ENCODE results near the gene CCNC. TPM values are rescaled to one million over a fixed set of nuclear protein-coding genes. Genes with fewer than 3 reads are reported as not detected.
A peak's percentile ranks its signal among the peaks of the same experiment; 100 is the strongest.

The CCNC gene
- total and polyA plus RNA-seq, 2 experiments from 2014 or later: 108 to 143 TPM

GRCh38 chr6:99602520-99603420, 34.3 kb upstream of the CCNC start:
- Mint-ChIP-seq H3K9me3 (peaks cover 3% of the 10 kb centered on the region; the same call in 1 of the 3 replicates), H3K4me1 (peaks cover 30% of the 10 kb centered on the region), H3K27me3 (ENCODE audit: insufficient read depth, low read depth, poor library complexity) (peaks cover 98% of the 10 kb centered on the region), H3K27ac (no peak overlapping the region), H3K4me3 (peak overlapping the region; percentile 49), H3K36me3 (ENCODE audit: low read depth) (no peaks in the 10 kb centered on the region)
- peak overlapping the region; percentile 92 for H2AFZ ChIP-seq
- TF ChIP-seq, protein P1, sequence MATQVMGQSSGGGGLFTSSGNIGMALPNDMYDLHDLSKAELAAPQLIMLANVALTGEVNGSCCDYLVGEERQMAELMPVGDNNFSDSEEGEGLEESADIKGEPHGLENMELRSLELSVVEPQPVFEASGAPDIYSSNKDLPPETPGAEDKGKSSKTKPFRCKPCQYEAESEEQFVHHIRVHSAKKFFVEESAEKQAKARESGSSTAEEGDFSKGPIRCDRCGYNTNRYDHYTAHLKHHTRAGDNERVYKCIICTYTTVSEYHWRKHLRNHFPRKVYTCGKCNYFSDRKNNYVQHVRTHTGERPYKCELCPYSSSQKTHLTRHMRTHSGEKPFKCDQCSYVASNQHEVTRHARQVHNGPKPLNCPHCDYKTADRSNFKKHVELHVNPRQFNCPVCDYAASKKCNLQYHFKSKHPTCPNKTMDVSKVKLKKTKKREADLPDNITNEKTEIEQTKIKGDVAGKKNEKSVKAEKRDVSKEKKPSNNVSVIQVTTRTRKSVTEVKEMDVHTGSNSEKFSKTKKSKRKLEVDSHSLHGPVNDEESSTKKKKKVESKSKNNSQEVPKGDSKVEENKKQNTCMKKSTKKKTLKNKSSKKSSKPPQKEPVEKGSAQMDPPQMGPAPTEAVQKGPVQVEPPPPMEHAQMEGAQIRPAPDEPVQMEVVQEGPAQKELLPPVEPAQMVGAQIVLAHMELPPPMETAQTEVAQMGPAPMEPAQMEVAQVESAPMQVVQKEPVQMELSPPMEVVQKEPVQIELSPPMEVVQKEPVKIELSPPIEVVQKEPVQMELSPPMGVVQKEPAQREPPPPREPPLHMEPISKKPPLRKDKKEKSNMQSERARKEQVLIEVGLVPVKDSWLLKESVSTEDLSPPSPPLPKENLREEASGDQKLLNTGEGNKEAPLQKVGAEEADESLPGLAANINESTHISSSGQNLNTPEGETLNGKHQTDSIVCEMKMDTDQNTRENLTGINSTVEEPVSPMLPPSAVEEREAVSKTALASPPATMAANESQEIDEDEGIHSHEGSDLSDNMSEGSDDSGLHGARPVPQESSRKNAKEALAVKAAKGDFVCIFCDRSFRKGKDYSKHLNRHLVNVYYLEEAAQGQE (IDR thresholded peaks at IDR 0.05; ENCODE audit: unreplicated experiment): no peak
- TF ChIP-seq, protein P2, sequence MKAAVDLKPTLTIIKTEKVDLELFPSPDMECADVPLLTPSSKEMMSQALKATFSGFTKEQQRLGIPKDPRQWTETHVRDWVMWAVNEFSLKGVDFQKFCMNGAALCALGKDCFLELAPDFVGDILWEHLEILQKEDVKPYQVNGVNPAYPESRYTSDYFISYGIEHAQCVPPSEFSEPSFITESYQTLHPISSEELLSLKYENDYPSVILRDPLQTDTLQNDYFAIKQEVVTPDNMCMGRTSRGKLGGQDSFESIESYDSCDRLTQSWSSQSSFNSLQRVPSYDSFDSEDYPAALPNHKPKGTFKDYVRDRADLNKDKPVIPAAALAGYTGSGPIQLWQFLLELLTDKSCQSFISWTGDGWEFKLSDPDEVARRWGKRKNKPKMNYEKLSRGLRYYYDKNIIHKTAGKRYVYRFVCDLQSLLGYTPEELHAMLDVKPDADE (IDR thresholded peaks at IDR 0.05): no peak
- TF ChIP-seq CTCF (conservative IDR thresholded peaks at IDR 0.05; ENCODE audit: low read depth in 2 of 2) (no peak), NANOG (IDR thresholded peaks at IDR 0.05; ENCODE audit: borderline replicate concordance) (no peak), JUNB (IDR thresholded peaks at IDR 0.05; ENCODE audit: unreplicated experiment) (no peak), ZNF462 (CRISPR knock-in tag; IDR thresholded peaks at IDR 0.05) (no peak), STAT1 (IDR thresholded peaks at IDR 0.05; ENCODE audit: unreplicated experiment) (no peak), ZNF114 (CRISPR knock-in tag; IDR thresholded peaks at IDR 0.05) (no peak), ZNF331 (CRISPR knock-in tag; IDR thresholded peaks at IDR 0.05; ENCODE audit: low read depth) (no peak), POLR2AphosphoS5 (IDR thresholded peaks at IDR 0.05; ENCODE audit: low read depth) (no peak), EZH2phosphoT487 (IDR thresholded peaks at IDR 0.05; ENCODE audit: unreplicated experiment) (peak; percentile 89), CREB1 (CRISPR knock-in tag; IDR thresholded peaks at IDR 0.05; ENCODE audit: low read depth) (no peak), EZH2 (IDR thresholded peaks at IDR 0.05; ENCODE audit: low read depth, unreplicated experiment) (peak; percentile 100)
- H3K27me3 ChIP-seq (ENCODE audit: insufficient read depth): peaks cover 100% of the 10 kb centered on the region
- peaks cover 44% of the 10 kb centered on the region for H4K20me1 ChIP-seq (replicated peaks; ENCODE audit: insufficient read depth)
- H3K9me2 ChIP-seq (ENCODE audit: insufficient read depth): no peaks in the 10 kb centered on the region
- no peak overlapping the region for H3K27ac ChIP-seq (ENCODE audit: low read depth)
- H3K4me3 ChIP-seq: peak overlapping the region; percentile 54
- no peaks in the 10 kb centered on the region for H3K79me2 ChIP-seq (replicated peaks; ENCODE audit: insufficient read depth)
- peak; percentile 54 for DNase-seq (ENCODE audit: low spot score)
- no peaks in the 10 kb centered on the region for H3K36me3 ChIP-seq (ENCODE audit: insufficient read depth)
- H3K4me2 ChIP-seq: peak overlapping the region; percentile 83
- H3K4me1 ChIP-seq (ENCODE audit: insufficient read depth): peaks cover 38% of the 10 kb centered on the region
- ATAC-seq: peak; percentile 14
- peaks cover 34% of the 10 kb centered on the region for H3F3A ChIP-seq (replicated peaks; ENCODE audit: low read depth)

All from GM23338 (cell line).